GM19467 (cell line): ENCODE measurements around the gene CCDC152.
"Not testable (repeated sequence)": the region's sequence is repeated elsewhere in the genome, so short reads cannot be mapped to it uniquely, and the experiment has no call there.

Experiments used
- ATAC-seq: cut with Tn5 transposase; IDR thresholded peaks from one replicate; pipeline ENCODE4 v1.9.1; 2021; ENCODE audit warnings: mild to moderate bottlenecking, moderate library complexity; ENCODE audit not compliant: unreplicated experiment

The CCDC152 gene

GRCh38 chr5:42811591-42812446, 55.2 kb downstream of the CCDC152 start, which contains the start of gene SELENOP:
SELENOP (minus strand) TSS chr5:42811892; CDS start chr5:42808353, 3,539 bp downstream.
- no peak for ATAC-seq

GRCh38 chr5:42812620-42813019, 56.0 kb downstream of the CCDC152 start:
- ATAC-seq, result no peak

GRCh38 chr5:42813533-42813932, 56.9 kb downstream of the CCDC152 start:
- ATAC-seq, result no peak

GRCh38 chr5:42816546-42816945, 59.9 kb downstream of the CCDC152 start:
- ATAC-seq, result not testable (repeated sequence)

GRCh38 chr5:42819745-42820144, 63.1 kb downstream of the CCDC152 start:
- ATAC-seq, result no peak

- ATAC-seq, result no peak
Measured at GRCh38 chr5:42822548-42822947, 65.9 kb downstream of the CCDC152 start.

GRCh38 chr5:42824347-42824976, 67.8 kb downstream of the CCDC152 start:
- ATAC-seq, result no peak

GRCh38 chr5:42825422-42826148, 69.0 kb downstream of the CCDC152 start:
- no peak for ATAC-seq

GRCh38 chr5:42826757-42827515, 70.3 kb downstream of the CCDC152 start:
- ATAC-seq, result no peak

GRCh38 chr5:42828671-42829070, 72.1 kb downstream of the CCDC152 start:
- no peak for ATAC-seq

- ATAC-seq, result no peak
Measured at GRCh38 chr5:42830924-42831323, 74.3 kb downstream of the CCDC152 start.

- no peak for ATAC-seq
Measured at GRCh38 chr5:42832060-42832459, 75.4 kb downstream of the CCDC152 start.

- ATAC-seq, result no peak
Measured at GRCh38 chr5:42836070-42836769, 79.6 kb downstream of the CCDC152 start.

- no peak for ATAC-seq
Measured at GRCh38 chr5:42837601-42838000, 81.0 kb downstream of the CCDC152 start.

- ATAC-seq, result no peak
Measured at GRCh38 chr5:42839196-42839595, 82.6 kb downstream of the CCDC152 start.

GRCh38 chr5:42840269-42840668, 83.7 kb downstream of the CCDC152 start:
- no peak for ATAC-seq

GRCh38 chr5:42840842-42841567, 84.4 kb downstream of the CCDC152 start:
- no peak for ATAC-seq

- no peak for ATAC-seq
Measured at GRCh38 chr5:42842921-42843641, 86.5 kb downstream of the CCDC152 start.
